Stimulated activated CD4-positive, alpha-beta T cell treated with anti-CD3 and anti-CD28 coated beads, Interleukin-15, amount 100 ng/mL, for 1 hour (primary cell): Measurements from ENCODE around the gene GPR146.
A peak's percentile ranks its signal among the peaks of the same experiment; 100 is the strongest.
"Not testable (repeated sequence)": the region's sequence is repeated elsewhere in the genome, so short reads cannot be mapped to it uniquely, and the experiment has no call there.

Experiments
- DNase-seq, 2 donors: peaks; one replicate each; pipeline ENCODE4 v3.0.0-alpha.2; 2020; ENCODE audit warnings: low read depth in 1 of 2, low spot score in 1 of 2

The GPR146 gene

DNA sequence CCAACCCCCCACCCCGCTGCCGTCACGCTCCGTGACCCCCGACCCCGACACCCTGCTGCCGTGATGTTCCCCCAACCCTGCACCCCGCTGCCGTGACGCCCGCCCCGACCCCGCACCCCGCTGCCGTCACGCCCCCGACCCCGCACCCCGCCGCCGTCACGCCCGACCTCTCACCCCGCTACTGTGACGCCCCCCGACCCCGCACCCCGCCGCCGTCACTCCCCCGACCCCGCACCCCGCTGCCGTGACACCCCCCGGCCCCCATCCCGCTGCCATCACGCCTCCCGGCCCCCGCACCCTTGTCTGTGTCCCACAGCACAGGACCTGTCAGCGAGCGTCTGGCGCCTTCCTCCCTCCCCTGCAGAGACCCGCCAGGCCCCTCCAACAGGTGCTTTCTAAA lies 29.7 kb downstream of the GPR146 start:
- not testable (repeated sequence) for DNase-seq

GRCh38 chr7:1074593-1075431 lies 30.5 kb downstream of the GPR146 start:
- DNase-seq = no peak

DNA sequence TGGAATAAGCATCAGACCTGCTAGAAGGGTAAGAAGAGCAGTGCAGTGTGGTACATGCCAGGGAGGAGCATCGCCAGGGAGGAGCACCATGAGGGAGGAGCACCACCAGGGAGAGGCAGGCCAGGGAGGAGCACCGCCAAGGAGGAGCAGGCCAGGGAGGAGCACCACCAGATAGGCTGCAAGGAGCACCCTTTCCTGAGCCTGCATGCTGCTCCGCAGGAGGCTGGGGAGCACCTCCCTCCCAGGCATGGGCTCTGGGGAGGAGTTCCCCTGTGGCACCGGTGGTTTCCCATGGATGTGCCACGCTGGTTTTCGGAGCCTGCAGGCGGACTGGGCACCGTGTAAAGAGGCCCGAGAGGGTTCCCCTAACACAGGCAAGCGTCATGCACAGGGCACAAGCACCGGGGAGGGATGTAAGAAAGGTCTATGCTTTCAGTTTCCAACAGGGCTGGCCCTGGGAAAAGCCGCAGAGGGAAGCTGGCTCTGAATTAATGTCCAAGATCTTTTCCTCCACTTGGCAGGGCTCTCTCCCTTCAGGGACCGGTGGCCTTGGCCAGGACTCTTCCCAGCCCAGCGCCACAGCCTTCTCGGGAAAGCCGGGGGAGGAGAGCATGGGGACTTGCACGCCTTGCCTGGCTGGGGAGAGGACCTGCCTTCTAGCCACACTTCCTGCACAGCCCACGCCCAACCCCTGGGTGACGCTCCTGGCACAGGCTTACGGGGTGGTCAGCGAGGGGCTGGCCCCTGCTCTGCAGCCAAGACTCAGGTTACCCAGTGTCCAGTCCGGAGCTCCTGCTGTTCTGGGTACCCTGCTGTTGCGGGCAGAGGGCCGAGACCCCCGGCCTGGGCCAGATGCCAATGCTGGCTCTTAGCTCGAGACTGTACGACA lies 32.1 kb downstream of the GPR146 start:
- DNase-seq = no peak

DNA sequence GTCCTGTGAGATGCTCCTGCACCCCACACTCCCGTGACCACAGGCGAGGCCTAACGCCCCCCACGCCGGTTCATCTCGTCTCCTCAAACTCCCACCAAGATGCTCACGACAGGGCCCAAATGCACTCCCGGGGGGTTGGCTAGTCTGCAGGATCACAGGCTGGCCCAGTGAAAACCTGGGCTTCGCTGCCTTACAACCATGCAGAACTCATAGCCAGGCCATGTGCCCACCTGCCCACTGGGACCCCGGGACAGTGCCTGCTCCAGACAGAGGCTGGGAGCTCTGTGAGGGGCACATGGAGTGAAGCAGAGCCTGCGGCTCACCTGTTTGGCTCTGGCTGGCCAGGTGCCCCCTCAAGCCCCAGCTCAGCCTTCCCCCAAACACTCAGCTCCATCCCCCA lies 34.2 kb downstream of the GPR146 start:
- no peak for DNase-seq

DNA sequence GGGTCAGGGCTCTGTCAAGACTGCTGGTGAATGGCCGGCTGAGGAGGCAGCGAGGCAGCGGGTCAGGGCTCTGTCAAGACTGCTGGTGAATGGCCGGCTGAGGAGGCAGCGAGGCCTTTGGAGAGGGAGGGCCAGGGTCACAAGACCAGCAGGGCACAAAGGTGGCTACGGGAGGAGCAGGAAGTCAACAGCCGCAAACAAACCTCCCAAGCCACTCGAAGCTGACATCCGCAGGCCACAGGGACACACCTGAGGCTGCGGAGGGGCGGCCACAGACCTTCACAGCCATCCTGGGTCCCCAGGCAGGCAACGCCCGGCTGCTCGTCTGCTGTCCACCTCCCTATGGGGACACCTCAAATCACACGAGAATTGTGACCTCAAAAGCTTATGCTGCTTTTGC lies 34.6 kb downstream of the GPR146 start:
- DNase-seq = no peak

DNA sequence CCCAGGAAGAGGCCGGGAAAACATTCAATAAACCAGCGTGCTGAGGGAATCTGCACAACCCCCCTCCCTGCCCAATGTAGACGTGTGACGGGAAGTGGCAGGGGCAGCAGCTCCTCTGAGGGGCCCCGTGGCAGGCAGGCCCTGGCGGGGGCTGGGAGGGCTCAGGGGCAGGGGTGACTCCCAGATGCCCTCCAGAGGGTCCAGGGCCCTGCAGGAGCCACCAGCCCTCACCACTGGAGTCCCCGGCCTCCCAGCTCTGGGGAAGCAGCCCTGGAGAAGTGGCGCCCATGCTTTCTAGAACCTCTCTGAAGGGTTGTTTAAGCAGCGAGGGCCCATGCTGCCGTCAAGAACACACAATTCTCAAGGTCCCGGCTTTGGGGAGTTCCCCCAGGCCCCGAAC lies 35.2 kb downstream of the GPR146 start:
- DNase-seq = no peak

GRCh38 chr7:1080252-1080920 lies 36.0 kb downstream of the GPR146 start:
- no peak for DNase-seq

DNA sequence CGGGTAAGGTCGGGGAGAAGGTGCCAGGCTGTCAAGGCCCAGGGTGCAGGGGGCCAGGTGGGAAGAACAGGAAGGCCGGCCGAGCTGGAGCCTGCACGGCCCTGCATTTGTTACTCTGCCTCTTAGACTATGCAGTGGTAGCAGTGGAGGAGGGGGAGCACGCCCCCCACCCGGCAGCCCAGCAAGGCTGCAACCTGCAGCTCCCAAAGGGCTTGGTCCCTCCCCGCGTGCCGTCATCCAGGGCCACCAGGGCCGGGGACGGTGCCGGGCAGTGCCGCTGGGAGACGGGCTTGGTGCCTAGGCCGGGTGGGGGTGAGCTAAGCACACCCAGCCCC lies 36.5 kb downstream of the GPR146 start:
- no peak for DNase-seq

DNA sequence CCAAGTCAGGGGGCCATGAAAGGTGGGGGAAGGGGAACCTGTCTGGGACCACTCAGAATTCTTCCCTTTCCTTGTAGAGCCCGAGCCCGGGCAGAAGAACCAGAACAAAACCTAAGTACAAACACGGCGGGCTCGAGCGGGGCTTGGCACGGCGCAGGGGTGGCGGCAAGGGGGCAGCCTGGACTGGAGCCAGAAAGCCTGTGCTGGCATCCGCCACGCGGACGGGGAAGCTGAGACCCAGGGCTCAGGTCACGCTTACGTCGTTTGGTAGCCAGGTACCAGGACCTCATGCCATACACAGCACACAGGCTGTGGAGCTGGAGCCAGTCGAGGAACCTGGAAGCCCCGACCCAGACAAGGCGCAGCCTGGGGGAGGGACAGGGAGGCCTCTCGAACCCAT lies 37.0 kb downstream of the GPR146 start:
- DNase-seq = no peak

DNA sequence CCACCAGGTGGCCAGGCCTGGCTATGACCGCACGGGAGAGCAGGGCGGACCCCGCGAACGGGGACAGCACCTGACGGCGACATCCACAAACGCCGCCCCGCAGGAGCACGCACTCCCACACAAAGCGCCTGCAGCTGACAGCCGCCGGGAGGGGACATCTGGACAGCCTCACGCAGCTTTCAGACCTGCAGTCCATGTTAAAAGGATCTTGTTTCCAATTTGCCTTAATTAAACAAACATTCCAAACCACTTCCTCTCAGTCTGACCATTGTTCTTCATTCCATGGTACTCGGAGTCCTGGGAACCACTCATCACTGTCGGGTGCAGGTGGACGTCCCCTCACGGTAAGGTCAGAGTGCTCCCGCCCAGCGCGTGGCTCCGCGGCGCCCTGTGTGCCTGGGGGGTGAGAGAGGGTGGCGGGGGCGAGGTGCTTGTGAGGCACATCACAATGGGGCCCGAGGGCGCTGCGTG lies 37.6 kb downstream of the GPR146 start:
- DNase-seq = no peak

- no peak for DNase-seq
Measured at GRCh38 chr7:1083729-1084657, 39.6 kb downstream of the GPR146 start.

DNA sequence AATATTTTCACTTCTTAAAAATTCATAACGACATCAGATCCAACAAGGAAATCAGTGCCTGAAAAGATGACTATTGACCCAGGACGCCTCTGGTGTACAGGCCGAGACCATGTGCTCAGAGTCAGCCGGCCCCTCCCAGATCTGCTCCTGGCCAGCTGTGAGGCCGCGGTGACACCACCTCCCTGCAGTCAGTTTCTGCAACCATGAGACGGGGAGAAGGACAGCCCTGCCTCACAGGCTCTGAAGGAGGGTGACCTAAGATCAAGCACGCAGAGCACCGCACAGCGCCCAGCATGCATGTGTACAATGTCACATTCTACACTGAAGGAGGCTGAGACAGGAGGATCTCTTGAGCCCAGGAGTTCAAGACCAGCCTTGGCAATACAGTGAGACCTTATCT lies 40.9 kb downstream of the GPR146 start:
- no peak for DNase-seq

- DNase-seq = no peak
Measured at GRCh38 chr7:1085910-1086421, 41.6 kb downstream of the GPR146 start.

DNA sequence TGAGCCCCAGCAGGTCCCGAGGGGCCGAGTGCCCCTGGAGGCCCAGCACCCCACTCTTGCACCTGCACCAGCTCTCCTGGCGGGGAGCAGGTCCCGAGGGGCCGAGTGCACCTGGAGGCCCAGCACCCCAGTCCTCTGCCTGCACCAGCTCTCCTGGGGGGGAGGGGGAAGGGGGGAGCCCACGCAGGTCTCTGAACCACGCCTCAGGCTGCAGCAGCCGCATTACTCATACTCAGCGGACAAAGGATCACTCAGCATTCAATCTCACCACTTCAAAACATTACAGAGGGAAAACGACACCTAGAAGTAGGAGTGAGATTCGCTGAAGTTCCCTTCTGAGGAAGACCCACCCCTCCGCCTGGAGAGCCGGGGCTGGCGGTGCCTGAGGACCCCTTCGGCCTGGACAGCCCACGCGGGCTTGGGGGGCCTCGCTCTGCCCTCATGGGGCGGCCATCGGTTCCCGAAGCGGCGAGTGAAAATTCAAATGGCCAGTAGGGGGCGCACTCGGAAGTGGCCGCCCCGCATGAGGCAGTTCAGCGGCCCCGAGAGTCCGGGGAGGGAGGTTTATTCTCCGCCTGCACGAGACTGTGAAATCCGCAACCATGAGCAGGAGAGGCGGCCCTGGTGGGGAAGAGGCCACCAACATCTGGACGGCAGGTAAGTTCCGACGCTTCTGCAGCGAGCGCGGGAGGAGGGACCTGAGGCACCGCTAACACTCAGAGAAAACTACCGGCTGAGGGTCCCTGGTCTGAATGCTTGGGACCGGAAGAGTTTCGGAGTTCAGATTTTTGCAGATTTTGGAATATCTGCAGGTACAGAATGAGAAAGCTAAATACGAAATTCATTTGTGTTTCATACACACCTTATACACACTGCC lies 42.5 kb downstream of the GPR146 start:
- peak; percentile 45 to 58 for DNase-seq

DNA sequence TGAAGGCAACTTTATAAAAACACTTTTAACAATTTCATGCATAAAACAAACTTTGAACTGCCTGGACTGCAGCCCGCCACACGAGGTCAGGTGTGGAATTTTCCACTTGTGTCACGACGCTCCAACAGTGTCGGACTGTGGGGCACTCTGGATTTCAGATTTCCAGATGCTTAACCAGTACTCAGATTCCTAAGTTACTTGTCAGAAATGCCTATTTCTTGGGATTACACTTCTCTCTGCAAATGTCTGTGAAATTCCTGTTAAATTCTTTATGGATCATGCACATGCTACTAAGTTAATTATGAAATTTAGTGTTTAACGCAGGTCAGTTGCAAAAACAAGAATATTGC lies 43.1 kb downstream of the GPR146 start:
- no peak for DNase-seq

DNA sequence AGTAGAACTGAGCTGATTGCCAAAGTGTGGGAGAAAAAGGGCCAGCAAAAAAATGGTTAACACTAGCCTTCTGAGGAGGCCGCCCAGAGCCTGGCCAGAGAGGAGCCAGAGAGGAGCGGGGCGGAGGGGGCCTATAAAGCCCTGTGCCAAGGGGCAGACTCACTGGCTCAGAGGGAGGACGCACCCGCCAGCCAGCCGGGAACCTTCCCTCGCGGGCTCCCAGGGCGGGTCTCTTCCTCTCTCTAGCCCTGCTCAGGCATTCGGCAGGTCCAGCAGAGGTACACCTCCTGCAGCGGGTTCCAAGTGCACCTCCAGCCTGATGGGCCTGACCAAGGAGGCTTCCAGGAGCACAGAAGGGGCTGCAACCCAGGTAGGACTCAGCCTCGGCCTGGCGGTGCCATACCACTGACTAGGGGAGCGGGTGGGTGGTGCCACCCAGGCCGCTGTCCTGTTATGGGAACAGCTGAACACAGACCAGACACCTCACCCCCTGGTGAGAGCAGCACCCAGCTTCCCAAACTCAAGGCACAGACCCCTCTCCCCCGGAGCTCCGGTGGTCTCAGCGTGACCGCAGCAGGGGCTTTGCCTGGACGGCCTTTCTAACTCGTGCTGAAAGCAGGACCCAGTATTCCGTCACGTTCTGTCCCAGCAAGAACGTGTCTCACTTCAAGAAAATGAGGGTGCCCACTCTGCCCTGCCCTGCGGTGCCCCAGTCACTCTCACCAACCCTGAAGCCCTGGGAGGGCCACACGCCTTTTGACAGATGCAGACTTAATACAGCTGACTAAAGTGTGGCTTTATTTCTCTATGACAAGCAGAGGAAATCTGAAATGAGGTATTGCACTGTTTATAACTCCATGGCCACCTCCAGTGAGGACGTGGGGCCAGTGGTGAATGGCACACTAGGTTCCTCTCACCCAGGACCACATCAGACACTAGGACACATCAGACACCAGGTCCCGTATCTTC lies 43.9 kb downstream of the GPR146 start, which contains the start of gene GPER1:
Gene GPER1 (plus strand): TSS at position 162 of the 969 bp plus-strand sequence. CDS start 3,616 bp downstream, outside the sequence.
- DNase-seq = no peak

DNA sequence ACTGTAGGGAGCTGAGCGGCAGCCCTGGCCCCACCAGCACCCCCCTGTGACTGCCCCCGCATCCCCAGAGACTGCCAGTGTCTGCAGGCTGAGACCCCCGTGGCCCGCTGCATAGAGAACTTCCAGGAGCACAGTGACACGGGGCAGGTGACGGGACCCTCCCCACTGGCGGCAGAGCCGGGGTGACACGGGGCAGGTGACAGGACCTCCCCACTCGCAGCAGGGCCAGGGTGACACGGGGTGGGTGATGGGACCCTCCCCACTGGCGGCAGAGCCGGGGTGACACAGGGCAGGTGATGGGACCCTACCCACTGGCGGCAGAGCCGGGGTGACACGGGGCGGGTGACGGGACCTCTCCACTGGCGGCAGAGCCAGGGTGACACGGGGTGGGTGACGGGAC lies 45.9 kb downstream of the GPR146 start:
- no peak for DNase-seq
